Liver (tissue), 9 donors: ENCODE results near the gene ISG15. TPM values are rescaled to one million over a fixed set of nuclear protein-coding genes. Genes with fewer than 3 reads are reported as not detected.

Source experiments
- DNase-seq: peaks from one replicate; pipeline ENCODE4 v3.0.0-alpha.2; 2017; ENCODE audit warnings: low spot score
- H3K27ac ChIP-seq, 2 donors: one replicate each; pipeline ENCODE4 v1.7.0; 2013; ENCODE audit warnings: inconsistent platforms in 2 of 2, low read length in 2 of 2, control low read depth in 1 of 2, low read depth in 1 of 2, mild to moderate bottlenecking in 1 of 2
- H3K27me3 ChIP-seq, 4 donors: one replicate each; pipeline versions ENCODE4 v1.6.1 to v1.7.0; 2013; ENCODE audit warnings: low read length in 3 of 4, inconsistent platforms in 1 of 4, mild to moderate bottlenecking in 1 of 4, moderate library complexity in 1 of 4; ENCODE audit not compliant: control insufficient read depth in 4 of 4, insufficient read depth in 4 of 4
- H3K36me3 ChIP-seq, 4 donors: one replicate each; pipeline versions ENCODE4 v1.6.1 to v1.7.0; 2013; ENCODE audit warnings: low read length in 3 of 4, mild to moderate bottlenecking in 3 of 4, low read depth in 1 of 4, moderate library complexity in 1 of 4; ENCODE audit not compliant: control insufficient read depth in 4 of 4, insufficient read depth in 3 of 4
- H3K4me1 ChIP-seq, 4 donors: one replicate each; pipeline versions ENCODE4 v1.6.1 to v1.7.0; 2013; ENCODE audit warnings: low read length in 3 of 4, mild to moderate bottlenecking in 3 of 4, moderate library complexity in 1 of 4; ENCODE audit not compliant: control insufficient read depth in 4 of 4, insufficient read depth in 4 of 4
- H3K4me3 ChIP-seq, 3 donors: one replicate each; pipeline versions ENCODE4 v1.6.1 to v1.7.0; 2013; ENCODE audit warnings: low read length in 3 of 3, control low read depth in 1 of 3, low read depth in 1 of 3, mild to moderate bottlenecking in 1 of 3
- H3K9ac ChIP-seq, 2 donors: one replicate each; pipeline ENCODE4 v1.7.0; 2013; ENCODE audit warnings: low read length in 2 of 2, mild to moderate bottlenecking in 2 of 2, moderate library complexity in 2 of 2, control low read depth in 1 of 2, low read depth in 1 of 2
- H3K9me3 ChIP-seq, 4 donors: one replicate each; pipeline versions ENCODE4 v1.6.1 to v1.7.0; 2013; ENCODE audit warnings: low read length in 3 of 4; ENCODE audit not compliant: control insufficient read depth in 4 of 4
- EGR1 ChIP-seq, 2 donors: IDR thresholded peaks; 2 replicates each; pipeline ENCODE4 v1.6.1; 2016 to 2018; ENCODE audit warnings: antibody characterized with exemption in 2 of 2, low read depth in 2 of 2
- FOXA1 ChIP-seq: IDR thresholded peaks from 2 replicates; pipeline ENCODE4 v1.6.1; 2016; ENCODE audit warnings: antibody characterized with exemption
- FOXA2 ChIP-seq: IDR thresholded peaks from 2 replicates; pipeline ENCODE4 v1.6.1; 2016; ENCODE audit warnings: antibody characterized with exemption
- GABPA ChIP-seq, 2 donors: IDR thresholded peaks in 1 of 2; conservative IDR thresholded peaks in 1 of 2; 2 replicates each; pipeline ENCODE4 v1.6.1; 2016; ENCODE audit warnings: antibody characterized with exemption in 2 of 2, mild to moderate bottlenecking in 1 of 2, moderate library complexity in 1 of 2
- HNF4A ChIP-seq, 2 donors: conservative IDR thresholded peaks; 2 replicates each; pipeline ENCODE4 v1.6.1; 2016; ENCODE audit warnings: antibody characterized with exemption in 2 of 2, mild to moderate bottlenecking in 2 of 2
- HNF4G ChIP-seq: IDR thresholded peaks from 2 replicates; pipeline ENCODE4 v1.6.1; 2016; ENCODE audit warnings: antibody characterized with exemption
- JUND ChIP-seq, 2 donors: IDR thresholded peaks; 2 replicates each; pipeline ENCODE4 v1.6.1; 2016; ENCODE audit warnings: antibody characterized with exemption in 2 of 2
- NR2F2 ChIP-seq: IDR thresholded peaks from 2 replicates; pipeline ENCODE4 v1.6.1; 2016; ENCODE audit warnings: antibody characterized with exemption
- RAD21 ChIP-seq, 2 donors: IDR thresholded peaks; 2 replicates each; pipeline ENCODE4 v1.6.1; 2016; ENCODE audit warnings: antibody characterized with exemption in 2 of 2, mild to moderate bottlenecking in 2 of 2
- RXRA ChIP-seq, 2 donors: IDR thresholded peaks; 2 replicates each; pipeline ENCODE4 v1.6.1; 2017 to 2018; ENCODE audit warnings: antibody characterized with exemption in 2 of 2, mild to moderate bottlenecking in 1 of 2
- SP1 ChIP-seq: IDR thresholded peaks from 2 replicates; pipeline ENCODE4 v1.6.1; 2018; ENCODE audit warnings: antibody characterized with exemption, mild to moderate bottlenecking
- TAF1 ChIP-seq: conservative IDR thresholded peaks from 2 replicates; pipeline ENCODE4 v1.6.1; 2016; ENCODE audit warnings: antibody characterized with exemption, mild to moderate bottlenecking
- YY1 ChIP-seq: IDR thresholded peaks from 2 replicates; pipeline ENCODE4 v1.6.1; 2016; ENCODE audit warnings: antibody characterized with exemption, mild to moderate bottlenecking
- WGBS: extraction: QIAGEN DNeasy Blood & Tissue Kit; methylation state at CpG from one replicate; pipeline ENCODE4 v1.1.7; 2013; 5-methylcytosine and 5-hydroxymethylcytosine counted together
- polyA plus RNA-seq, 2 donors: library from polyadenylated mRNA; stranded (reverse) in 1 of 2; unstranded in 1 of 2; fragments of 200-250 nt in 1 of 2; fragments of >200 nt in 1 of 2; fragmentation: Nextera tagmentation in 1 of 2; extraction: Ambion mirVana in 1 of 2; gene quantifications; one replicate each; pipeline versions ENCODE4 v1.2.1 to v1.2.3, GENCODE V29; 2013 to 2015
- total RNA-seq, 2 donors: library from RNA; depleted of rRNA; stranded (reverse); fragments of >200 nt; gene quantifications; one replicate each; pipeline ENCODE4 v1.2.3, GENCODE V29; 2014
- TF ChIP-seq, protein P1 (sequence below): IDR thresholded peaks from 2 replicates; pipeline ENCODE4 v1.6.1; 2016; ENCODE audit warnings: antibody characterized with exemption, mild to moderate bottlenecking
- TF ChIP-seq, protein P2 (sequence below): IDR thresholded peaks from 2 replicates; pipeline ENCODE4 v1.6.1; 2016; ENCODE audit warnings: antibody characterized with exemption
- TF ChIP-seq, protein P3 (sequence below): IDR thresholded peaks from 2 replicates; pipeline ENCODE4 v1.6.1; 2016; ENCODE audit warnings: antibody characterized with exemption
- donor health status: healthy.
- donor health status: healthy.
- donor health status: healthy.
- donor health status: healthy.
- donor health status: healthy.

The ISG15 gene
- total and polyA plus RNA-seq, 4 donors = 9.3 to 89.4 (median 56.5) TPM

DNA sequence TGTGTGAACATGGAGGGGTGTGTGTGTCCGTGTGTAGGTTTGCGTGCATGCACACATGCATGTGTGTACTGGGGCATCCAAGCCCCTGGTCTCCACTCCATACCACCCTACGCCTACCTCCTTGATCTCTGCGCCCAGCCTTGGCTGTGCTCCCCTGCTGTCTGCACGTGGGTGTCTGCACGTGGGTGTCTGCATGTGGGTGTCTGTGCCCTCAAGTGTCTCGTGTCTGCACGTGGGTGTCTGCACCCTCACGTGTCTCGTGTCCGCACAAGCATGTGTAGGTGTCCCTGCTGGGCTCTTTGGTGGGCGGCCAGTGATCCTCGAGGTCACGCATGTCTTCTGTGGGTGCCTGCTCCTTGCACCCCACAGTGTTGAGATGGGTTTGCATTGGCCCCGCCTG, 39.7 kb downstream of the ISG15 start (continued):
- TF ChIP-seq, protein P1, sequence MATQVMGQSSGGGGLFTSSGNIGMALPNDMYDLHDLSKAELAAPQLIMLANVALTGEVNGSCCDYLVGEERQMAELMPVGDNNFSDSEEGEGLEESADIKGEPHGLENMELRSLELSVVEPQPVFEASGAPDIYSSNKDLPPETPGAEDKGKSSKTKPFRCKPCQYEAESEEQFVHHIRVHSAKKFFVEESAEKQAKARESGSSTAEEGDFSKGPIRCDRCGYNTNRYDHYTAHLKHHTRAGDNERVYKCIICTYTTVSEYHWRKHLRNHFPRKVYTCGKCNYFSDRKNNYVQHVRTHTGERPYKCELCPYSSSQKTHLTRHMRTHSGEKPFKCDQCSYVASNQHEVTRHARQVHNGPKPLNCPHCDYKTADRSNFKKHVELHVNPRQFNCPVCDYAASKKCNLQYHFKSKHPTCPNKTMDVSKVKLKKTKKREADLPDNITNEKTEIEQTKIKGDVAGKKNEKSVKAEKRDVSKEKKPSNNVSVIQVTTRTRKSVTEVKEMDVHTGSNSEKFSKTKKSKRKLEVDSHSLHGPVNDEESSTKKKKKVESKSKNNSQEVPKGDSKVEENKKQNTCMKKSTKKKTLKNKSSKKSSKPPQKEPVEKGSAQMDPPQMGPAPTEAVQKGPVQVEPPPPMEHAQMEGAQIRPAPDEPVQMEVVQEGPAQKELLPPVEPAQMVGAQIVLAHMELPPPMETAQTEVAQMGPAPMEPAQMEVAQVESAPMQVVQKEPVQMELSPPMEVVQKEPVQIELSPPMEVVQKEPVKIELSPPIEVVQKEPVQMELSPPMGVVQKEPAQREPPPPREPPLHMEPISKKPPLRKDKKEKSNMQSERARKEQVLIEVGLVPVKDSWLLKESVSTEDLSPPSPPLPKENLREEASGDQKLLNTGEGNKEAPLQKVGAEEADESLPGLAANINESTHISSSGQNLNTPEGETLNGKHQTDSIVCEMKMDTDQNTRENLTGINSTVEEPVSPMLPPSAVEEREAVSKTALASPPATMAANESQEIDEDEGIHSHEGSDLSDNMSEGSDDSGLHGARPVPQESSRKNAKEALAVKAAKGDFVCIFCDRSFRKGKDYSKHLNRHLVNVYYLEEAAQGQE = no peak
- TF ChIP-seq, protein P2, sequence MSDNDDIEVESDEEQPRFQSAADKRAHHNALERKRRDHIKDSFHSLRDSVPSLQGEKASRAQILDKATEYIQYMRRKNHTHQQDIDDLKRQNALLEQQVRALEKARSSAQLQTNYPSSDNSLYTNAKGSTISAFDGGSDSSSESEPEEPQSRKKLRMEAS = no peak
- TF ChIP-seq RAD21 (IDR thresholded peaks at IDR 0.05) = no peak
- no peak for TF ChIP-seq HNF4G
- no peak for TF ChIP-seq TAF1

DNA sequence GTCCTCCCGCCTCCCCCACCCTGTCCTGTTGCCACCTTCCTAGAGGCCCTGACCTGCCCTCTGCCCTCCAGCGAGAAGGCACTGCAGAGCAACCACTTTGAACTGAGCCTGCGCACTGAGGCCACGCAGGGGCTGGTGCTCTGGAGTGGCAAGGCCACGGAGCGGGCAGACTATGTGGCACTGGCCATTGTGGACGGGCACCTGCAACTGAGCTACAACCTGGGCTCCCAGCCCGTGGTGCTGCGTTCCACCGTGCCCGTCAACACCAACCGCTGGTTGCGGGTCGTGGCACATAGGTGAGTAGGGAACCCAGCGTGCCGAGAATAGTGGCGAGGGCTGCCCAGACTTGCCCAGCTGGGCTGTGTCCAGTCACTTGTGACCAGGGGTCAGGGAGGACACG, 40.4 kb downstream of the ISG15 start:
- WGBS = 96% methylated on average over 18 of the region's 18 CpGs
- Histone ChIP-seq H3K4me1 (peaks cover under 1 to 8% (median 4%) of the 10 kb centered on the region in 4 donors), H3K27ac (no peak overlapping the region), H3K36me3 (peaks cover 0 to 13% (median 3%) of the 10 kb centered on the region in 4 donors), H3K4me3 (no peak overlapping the region), H3K9ac (no peak overlapping the region), H3K27me3 (no peaks in the 10 kb centered on the region), H3K9me3 (no peaks in the 10 kb centered on the region)
- DNase-seq = no peak
- TF ChIP-seq, protein P1 = no peak
- TF ChIP-seq GABPA (IDR thresholded peaks at IDR 0.05 in 1 of 2, conservative IDR thresholded peaks at IDR 0.05 in 1 of 2) (no peak), EGR1 (IDR thresholded peaks at IDR 0.05; ENCODE audit: low read depth in 2 of 2) (no peak), YY1 (no peak), RXRA (IDR thresholded peaks at IDR 0.05) (no peak), JUND (IDR thresholded peaks at IDR 0.05) (no peak), TAF1 (no peak), HNF4A (conservative IDR thresholded peaks at IDR 0.05) (no peak), FOXA2 (no peak), FOXA1 (no peak), HNF4G (no peak), RAD21 (IDR thresholded peaks at IDR 0.05) (no peak), SP1 (no peak), NR2F2 (no peak)
- TF ChIP-seq, protein P3, sequence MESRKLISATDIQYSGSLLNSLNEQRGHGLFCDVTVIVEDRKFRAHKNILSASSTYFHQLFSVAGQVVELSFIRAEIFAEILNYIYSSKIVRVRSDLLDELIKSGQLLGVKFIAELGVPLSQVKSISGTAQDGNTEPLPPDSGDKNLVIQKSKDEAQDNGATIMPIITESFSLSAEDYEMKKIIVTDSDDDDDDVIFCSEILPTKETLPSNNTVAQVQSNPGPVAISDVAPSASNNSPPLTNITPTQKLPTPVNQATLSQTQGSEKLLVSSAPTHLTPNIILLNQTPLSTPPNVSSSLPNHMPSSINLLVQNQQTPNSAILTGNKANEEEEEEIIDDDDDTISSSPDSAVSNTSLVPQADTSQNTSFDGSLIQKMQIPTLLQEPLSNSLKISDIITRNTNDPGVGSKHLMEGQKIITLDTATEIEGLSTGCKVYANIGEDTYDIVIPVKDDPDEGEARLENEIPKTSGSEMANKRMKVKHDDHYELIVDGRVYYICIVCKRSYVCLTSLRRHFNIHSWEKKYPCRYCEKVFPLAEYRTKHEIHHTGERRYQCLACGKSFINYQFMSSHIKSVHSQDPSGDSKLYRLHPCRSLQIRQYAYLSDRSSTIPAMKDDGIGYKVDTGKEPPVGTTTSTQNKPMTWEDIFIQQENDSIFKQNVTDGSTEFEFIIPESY = no peak
- TF ChIP-seq, protein P2 = no peak
